Breast epithelium (tissue), 4 donors: ENCODE measurements around the gene BTBD1. TPM values are rescaled to one million over a fixed set of nuclear protein-coding genes. Genes with fewer than 3 reads are reported as not detected.
"Not testable (repeated sequence)": the region's sequence is repeated elsewhere in the genome, so short reads cannot be mapped to it uniquely, and the experiment has no call there.

Source experiments
- DNase-seq, 2 donors: peaks; one replicate each; pipeline ENCODE4 v3.0.0-alpha.2; 2019; ENCODE audit warnings: low spot score in 2 of 2
- H3K27ac ChIP-seq, 2 donors: fragments of 200-600 bp; sonication (generic) in 1 of 2; one replicate each; pipeline ENCODE4 v1.5.1; 2016 to 2019; ENCODE audit warnings: mild to moderate bottlenecking in 1 of 2
- H3K27me3 ChIP-seq, 2 donors: fragments of 200-600 bp; sonication (generic) in 1 of 2; one replicate each; pipeline versions ENCODE4 v1.5.1 to v1.6.0; 2017 to 2019; ENCODE audit warnings: control low read depth in 1 of 2, mild to moderate bottlenecking in 1 of 2
- H3K36me3 ChIP-seq: fragments of 200-600 bp; one replicate; pipeline ENCODE4 v1.5.1; 2019
- H3K4me1 ChIP-seq, 2 donors: fragments of 200-600 bp; sonication (generic); one replicate each; pipeline ENCODE4 v1.5.1; 2016 to 2019; ENCODE audit warnings: control low read depth in 1 of 2
- H3K4me3 ChIP-seq, 3 donors: fragments of 200-600 bp; sonication (generic); 1 replicate in 2 of 3; 2 replicates in 1 of 3; pipeline ENCODE4 v1.5.1; 2016 to 2019; ENCODE audit warnings: mild to moderate bottlenecking in 3 of 3, moderate library complexity in 2 of 3
- H3K9me3 ChIP-seq, 2 donors: fragments of 200-600 bp; sonication (generic) in 1 of 2; one replicate each; pipeline ENCODE4 v1.5.1; 2016 to 2019; ENCODE audit warnings: control low read depth in 1 of 2
- CTCF ChIP-seq, 3 donors: fragments of 450-650 bp; IDR thresholded peaks; one replicate each; pipeline ENCODE4 v1.5.1; 2016 to 2017; ENCODE audit warnings: antibody characterized with exemption in 3 of 3, mild to moderate bottlenecking in 3 of 3, moderate library complexity in 3 of 3
- POLR2A ChIP-seq: fragments of 450-650 bp; IDR thresholded peaks from one replicate; pipeline ENCODE4 v1.6.1; 2016; ENCODE audit warnings: antibody characterized with exemption, mild to moderate bottlenecking, moderate library complexity
- POLR2AphosphoS5 ChIP-seq, 3 donors: sonication (generic); formaldehyde crosslinking; IDR thresholded peaks; one replicate each; pipeline ENCODE4 v1.6.1; 2017; ENCODE audit warnings: antibody characterized with exemption in 3 of 3
- intact Hi-C: fragments of 100-400 bp; cut with DNase I; formaldehyde crosslinking; loops from one replicate; pipeline ENCODE4 v1.15.1; 2023; ENCODE audit warnings: low total_unique reads
- total RNA-seq, 3 donors: library from RNA; depleted of rRNA; stranded (reverse); fragments of >200 nt; gene quantifications; one replicate each; pipeline ENCODE4 v1.1.0, GENCODE V29; 2016

Gene BTBD1
- total RNA-seq, 3 donors from 2014 or later = 71.1 to 88.8 (median 87.5) TPM

GRCh38 chr15:83082730-83083386 lies 15.8 kb upstream of the BTBD1 start:
- Histone ChIP-seq H3K27ac (no peak overlapping the region), H3K9me3 (no peaks in the 10 kb centered on the region), H3K27me3 (peaks cover 0 to 10% of the 10 kb centered on the region in 2 donors), H3K36me3 (no peaks in the 10 kb centered on the region), H3K4me1 (no peaks in the 10 kb centered on the region), H3K4me3 (no peak overlapping the region)
- no peak for DNase-seq
- TF ChIP-seq POLR2AphosphoS5 (IDR thresholded peaks at IDR 0.05) (no peak), CTCF (IDR thresholded peaks at IDR 0.05) (no peak), POLR2A (no peak)
- intact Hi-C loops = no loop called here

- no peak for DNase-seq
- Histone ChIP-seq H3K27me3 (peaks cover 0 to 10% of the 10 kb centered on the region in 2 donors), H3K27ac (no peak overlapping the region), H3K36me3 (no peaks in the 10 kb centered on the region), H3K9me3 (no peaks in the 10 kb centered on the region), H3K4me1 (no peaks in the 10 kb centered on the region), H3K4me3 (no peak overlapping the region)
- TF ChIP-seq POLR2AphosphoS5 (IDR thresholded peaks at IDR 0.05) = no peak
- no peak for TF ChIP-seq CTCF (IDR thresholded peaks at IDR 0.05)
- TF ChIP-seq POLR2A = no peak
- intact Hi-C loops = no loop called here
Measured at GRCh38 chr15:83081256-83082014, 14.4 kb upstream of the BTBD1 start.

DNA sequence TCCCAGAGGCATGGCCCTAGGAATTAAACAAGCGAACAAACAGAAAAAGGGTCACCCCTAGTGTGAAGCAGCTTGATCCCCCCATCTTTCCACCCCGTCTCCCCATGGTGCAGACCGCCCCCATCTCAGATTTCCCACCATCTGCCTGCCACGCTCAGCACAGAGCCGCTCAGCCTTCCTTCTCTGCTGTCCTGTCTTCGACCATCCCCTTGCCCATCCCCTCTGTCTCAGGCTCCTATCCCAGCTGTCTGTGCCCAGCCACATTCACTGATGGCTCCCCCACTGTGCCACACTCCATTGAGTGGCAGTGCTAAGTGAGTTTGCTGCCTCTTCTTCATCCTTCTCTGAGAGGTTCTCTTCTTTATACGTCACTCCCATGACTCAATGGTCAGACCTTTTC lies 11.7 kb upstream of the BTBD1 start:
- Histone ChIP-seq H3K4me3 (no peak overlapping the region), H3K4me1 (no peaks in the 10 kb centered on the region)
- intact Hi-C loops = loop anchor here (10.0 kb wide), 1 partner anchor 906 kb away; no protein-coding TSS in a partner anchor

DNA sequence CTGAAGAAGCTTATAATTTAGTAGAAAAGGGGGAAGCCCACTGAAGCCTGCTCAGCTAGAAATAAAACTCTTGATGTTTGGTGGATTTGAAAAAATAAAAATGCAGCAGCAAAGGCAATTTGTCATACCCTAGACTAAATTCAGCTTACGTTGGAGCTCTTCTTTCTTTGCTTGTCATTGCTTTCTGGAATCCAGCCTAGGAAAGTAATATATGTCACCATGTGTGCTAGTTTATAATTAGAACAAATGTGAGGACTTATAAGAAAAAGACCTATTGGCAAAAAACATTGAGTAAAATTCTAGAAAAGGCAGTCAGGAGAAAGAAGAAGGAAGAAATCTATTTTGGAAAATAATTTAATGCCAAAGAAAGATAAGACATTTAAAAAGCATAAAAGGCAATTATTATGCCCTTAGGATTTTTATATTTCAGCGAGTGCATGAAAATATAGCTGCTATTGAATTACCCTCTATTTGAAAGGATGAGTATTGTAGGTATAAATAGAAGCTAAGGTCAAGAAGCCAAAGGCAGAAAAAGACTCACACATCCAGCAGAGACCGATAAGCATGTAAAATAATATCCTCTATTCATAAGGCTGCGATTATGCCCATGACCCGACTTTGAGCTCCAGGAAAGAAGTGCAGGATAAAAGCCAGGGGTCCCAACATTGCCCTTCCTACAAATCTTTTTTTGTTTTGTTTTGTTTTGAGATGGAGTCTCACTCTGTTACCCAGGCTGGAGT lies 10.6 kb upstream of the BTBD1 start:
- Histone ChIP-seq H3K9me3 (peaks cover 9% of the 10 kb centered on the region in 2 donors), H3K4me1 (no peaks in the 10 kb centered on the region), H3K27me3 (peaks cover 0 to 10% of the 10 kb centered on the region in 2 donors), H3K27ac (no peak overlapping the region), H3K36me3 (no peaks in the 10 kb centered on the region), H3K4me3 (no peak overlapping the region)
- intact Hi-C loops = loop anchor here (10.0 kb wide), 1 partner anchor 907 kb away; no protein-coding TSS in a partner anchor
- no peak for TF ChIP-seq CTCF (IDR thresholded peaks at IDR 0.05)
- no peak for TF ChIP-seq POLR2A
- no peak for TF ChIP-seq POLR2AphosphoS5 (IDR thresholded peaks at IDR 0.05)
- DNase-seq = no peak

More for the DNA sequence above, 11.7 kb upstream of the BTBD1 start:
- peaks cover under 1% of the 10 kb centered on the region in 2 donors for H3K9me3 ChIP-seq
- H3K27ac ChIP-seq = no peak overlapping the region
- no peaks in the 10 kb centered on the region for H3K36me3 ChIP-seq
- DNase-seq = no peak
- TF ChIP-seq CTCF (IDR thresholded peaks at IDR 0.05) (no peak), POLR2A (no peak), POLR2AphosphoS5 (IDR thresholded peaks at IDR 0.05) (no peak)
- H3K27me3 ChIP-seq = peaks cover 0 to 10% of the 10 kb centered on the region in 2 donors

DNA sequence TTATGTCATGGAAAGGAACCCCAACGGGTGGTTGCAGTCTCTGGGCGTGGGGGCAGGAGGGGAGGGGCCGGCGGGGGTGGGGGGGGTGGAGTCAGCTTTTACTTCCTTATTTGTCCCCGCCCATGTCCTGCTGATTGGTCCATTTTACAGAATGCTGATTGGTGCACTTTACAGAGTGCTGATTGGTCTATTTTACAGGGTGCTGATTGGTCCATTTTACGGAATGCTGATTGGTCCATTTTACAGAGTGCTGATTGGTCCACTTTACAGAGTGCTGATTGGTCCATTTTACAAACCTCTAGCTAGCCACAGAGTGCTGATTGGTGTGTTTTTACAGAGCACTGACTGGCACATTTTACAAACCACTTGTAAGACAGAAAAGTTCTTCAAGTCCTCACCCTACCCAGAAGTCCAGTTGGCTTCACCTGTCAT lies 2.2 kb upstream of the BTBD1 start:
- DNase-seq, H3K4me3 ChIP-seq, H3K27ac ChIP-seq, intact Hi-C loops, H3K36me3 ChIP-seq, H3K4me1 ChIP-seq, H3K27me3 ChIP-seq: not testable (repeated sequence)
- H3K9me3 ChIP-seq = peaks cover 9 to 14% of the 10 kb centered on the region in 2 donors
